ENCODE results near the gene UNC5CL.

DNA sequence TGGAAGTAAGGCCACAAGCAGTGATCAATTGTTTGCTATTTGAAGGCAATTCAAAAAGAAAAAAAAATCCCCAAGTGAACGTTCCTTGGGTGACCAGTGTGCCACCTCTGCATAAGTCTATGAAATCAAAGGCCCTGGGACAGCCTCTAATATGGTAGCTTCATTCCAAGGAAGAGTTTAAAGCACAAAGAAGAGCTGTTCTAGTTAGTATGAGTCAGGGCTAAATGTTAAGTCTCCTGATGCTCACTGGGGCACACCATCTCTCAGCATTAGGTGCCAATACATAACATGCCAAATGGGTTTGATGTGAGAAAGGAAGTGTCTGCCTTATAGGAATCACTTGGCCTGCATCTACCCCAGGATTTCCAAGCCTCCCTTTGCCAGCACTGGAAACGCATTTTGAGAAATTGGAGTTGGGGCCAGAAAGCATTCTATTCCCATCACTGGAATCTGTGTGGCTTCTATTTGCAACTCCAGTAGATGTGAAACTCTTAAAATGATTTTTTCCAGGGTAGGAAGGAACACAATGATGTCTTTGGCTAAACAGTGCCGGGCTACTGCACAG, 13.0 kb downstream of the UNC5CL start:
- TF ChIP-seq, protein P1, sequence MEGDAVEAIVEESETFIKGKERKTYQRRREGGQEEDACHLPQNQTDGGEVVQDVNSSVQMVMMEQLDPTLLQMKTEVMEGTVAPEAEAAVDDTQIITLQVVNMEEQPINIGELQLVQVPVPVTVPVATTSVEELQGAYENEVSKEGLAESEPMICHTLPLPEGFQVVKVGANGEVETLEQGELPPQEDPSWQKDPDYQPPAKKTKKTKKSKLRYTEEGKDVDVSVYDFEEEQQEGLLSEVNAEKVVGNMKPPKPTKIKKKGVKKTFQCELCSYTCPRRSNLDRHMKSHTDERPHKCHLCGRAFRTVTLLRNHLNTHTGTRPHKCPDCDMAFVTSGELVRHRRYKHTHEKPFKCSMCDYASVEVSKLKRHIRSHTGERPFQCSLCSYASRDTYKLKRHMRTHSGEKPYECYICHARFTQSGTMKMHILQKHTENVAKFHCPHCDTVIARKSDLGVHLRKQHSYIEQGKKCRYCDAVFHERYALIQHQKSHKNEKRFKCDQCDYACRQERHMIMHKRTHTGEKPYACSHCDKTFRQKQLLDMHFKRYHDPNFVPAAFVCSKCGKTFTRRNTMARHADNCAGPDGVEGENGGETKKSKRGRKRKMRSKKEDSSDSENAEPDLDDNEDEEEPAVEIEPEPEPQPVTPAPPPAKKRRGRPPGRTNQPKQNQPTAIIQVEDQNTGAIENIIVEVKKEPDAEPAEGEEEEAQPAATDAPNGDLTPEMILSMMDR (IDR thresholded peaks at IDR 0.05): no peak
- no peak for TF ChIP-seq POLR2A (IDR thresholded peaks at IDR 0.05)
- no peak for TF ChIP-seq POLR2AphosphoS5 (IDR thresholded peaks at IDR 0.05)
- no peak for TF ChIP-seq EP300 (IDR thresholded peaks at IDR 0.05)

All from gastroesophageal sphincter (tissue), 3 donors.